ENCODE measurements around the gene MCF2L. TPM values are rescaled to one million over a fixed set of nuclear protein-coding genes. Genes with fewer than 3 reads are reported as not detected.
"Not testable (repeated sequence)": the region's sequence is repeated elsewhere in the genome, so short reads cannot be mapped to it uniquely, and the experiment has no call there.

MCF2L gene
- total and polyA plus RNA-seq, 2 experiments from 2014 or later = 4.8 to 25.6 TPM

GRCh38 chr13:113079781-113080080 lies 110.7 kb downstream of the MCF2L start:
- H3K36me3 ChIP-seq (ENCODE audit: insufficient read depth); H3K4me2 ChIP-seq; H3K27ac Mint-ChIP-seq; H3K9me2 ChIP-seq (ENCODE audit: insufficient read depth); H3K27me3 ChIP-seq (ENCODE audit: insufficient read depth); H3K36me3 Mint-ChIP-seq (ENCODE audit: low read depth); H3F3A ChIP-seq (replicated peaks; ENCODE audit: low read depth); H3K27ac ChIP-seq (ENCODE audit: low read depth); H3K4me1 ChIP-seq (ENCODE audit: insufficient read depth); H3K9me3 Mint-ChIP-seq; H4K20me1 ChIP-seq (replicated peaks; ENCODE audit: insufficient read depth); ATAC-seq; H3K4me3 ChIP-seq; H2AFZ ChIP-seq; DNase-seq (ENCODE audit: low spot score); H3K4me3 Mint-ChIP-seq; H3K4me1 Mint-ChIP-seq; H3K79me2 ChIP-seq (replicated peaks; ENCODE audit: insufficient read depth): not testable (repeated sequence)
- peaks cover 10% of the 10 kb centered on the region for H3K27me3 Mint-ChIP-seq (ENCODE audit: insufficient read depth, low read depth, poor library complexity)

- ATAC-seq (no peak), DNase-seq (ENCODE audit: low spot score) (no peak)
- TF ChIP-seq JUNB (IDR thresholded peaks at IDR 0.05; ENCODE audit: unreplicated experiment) (no peak), CREB1 (CRISPR knock-in tag; IDR thresholded peaks at IDR 0.05; ENCODE audit: low read depth) (no peak)
- no peak overlapping the region for H3K4me2 ChIP-seq
- H3K79me2 ChIP-seq (replicated peaks; ENCODE audit: insufficient read depth) = no peaks in the 10 kb centered on the region
- no peak overlapping the region for H2AFZ ChIP-seq
- H3K27ac ChIP-seq (ENCODE audit: low read depth) = no peak overlapping the region
- no peaks in the 10 kb centered on the region for H4K20me1 ChIP-seq (replicated peaks; ENCODE audit: insufficient read depth)
- peaks cover 10% of the 10 kb centered on the region for H3K27me3 Mint-ChIP-seq (ENCODE audit: insufficient read depth, low read depth, poor library complexity)
- no peaks in the 10 kb centered on the region for H3K4me1 ChIP-seq (ENCODE audit: insufficient read depth)
- no peaks in the 10 kb centered on the region for H3F3A ChIP-seq (replicated peaks; ENCODE audit: low read depth)
- no peak overlapping the region for H3K4me3 ChIP-seq
- H3K4me3 Mint-ChIP-seq = no peak overlapping the region
- no peaks in the 10 kb centered on the region; the same call in 2 of the 3 replicates for H3K4me1 Mint-ChIP-seq
- H3K36me3 Mint-ChIP-seq (ENCODE audit: low read depth) = peaks cover 5% of the 10 kb centered on the region; the same call in 2 of the 3 replicates
- H3K9me2 ChIP-seq (ENCODE audit: insufficient read depth) = no peaks in the 10 kb centered on the region
- no peak overlapping the region for H3K27ac Mint-ChIP-seq
- no peaks in the 10 kb centered on the region for H3K9me3 Mint-ChIP-seq
- no peaks in the 10 kb centered on the region for H3K36me3 ChIP-seq (ENCODE audit: insufficient read depth)
- H3K27me3 ChIP-seq (ENCODE audit: insufficient read depth) = no peaks in the 10 kb centered on the region
Measured at GRCh38 chr13:113080361-113080831, 111.4 kb downstream of the MCF2L start.

- ATAC-seq (no peak), DNase-seq (ENCODE audit: low spot score) (no peak)
- no peak overlapping the region for H3K4me2 ChIP-seq
- H3K4me1 ChIP-seq (ENCODE audit: insufficient read depth) = no peaks in the 10 kb centered on the region
- no peaks in the 10 kb centered on the region for H3K9me2 ChIP-seq (ENCODE audit: insufficient read depth)
- Mint-ChIP-seq H3K27ac (no peak overlapping the region), H3K27me3 (ENCODE audit: insufficient read depth, low read depth, poor library complexity) (peaks cover 10% of the 10 kb centered on the region), H3K9me3 (no peaks in the 10 kb centered on the region), H3K36me3 (ENCODE audit: low read depth) (peaks cover 5% of the 10 kb centered on the region; the same call in 2 of the 3 replicates), H3K4me1 (no peaks in the 10 kb centered on the region; the same call in 2 of the 3 replicates), H3K4me3 (no peak overlapping the region)
- no peaks in the 10 kb centered on the region for H3K27me3 ChIP-seq (ENCODE audit: insufficient read depth)
- H3F3A ChIP-seq (replicated peaks; ENCODE audit: low read depth) = no peaks in the 10 kb centered on the region
- H4K20me1 ChIP-seq (replicated peaks; ENCODE audit: insufficient read depth) = no peaks in the 10 kb centered on the region
- H3K79me2 ChIP-seq (replicated peaks; ENCODE audit: insufficient read depth) = no peaks in the 10 kb centered on the region
- no peak overlapping the region for H3K4me3 ChIP-seq
- no peaks in the 10 kb centered on the region for H3K36me3 ChIP-seq (ENCODE audit: insufficient read depth)
- H2AFZ ChIP-seq = no peak overlapping the region
- H3K27ac ChIP-seq (ENCODE audit: low read depth) = no peak overlapping the region
- TF ChIP-seq ZNF331 (CRISPR knock-in tag; IDR thresholded peaks at IDR 0.05; ENCODE audit: low read depth) (no peak), JUNB (IDR thresholded peaks at IDR 0.05; ENCODE audit: unreplicated experiment) (no peak), EZH2phosphoT487 (IDR thresholded peaks at IDR 0.05; ENCODE audit: unreplicated experiment) (no peak), ZNF462 (CRISPR knock-in tag; IDR thresholded peaks at IDR 0.05) (no peak), EZH2 (IDR thresholded peaks at IDR 0.05; ENCODE audit: low read depth, unreplicated experiment) (no peak), CREB1 (CRISPR knock-in tag; IDR thresholded peaks at IDR 0.05; ENCODE audit: low read depth) (no peak)
Measured at GRCh38 chr13:113080901-113081521, 112.0 kb downstream of the MCF2L start.
